ENCODE data around the gene MZF1.
"Not testable (repeated sequence)": the region's sequence is repeated elsewhere in the genome, so short reads cannot be mapped to it uniquely, and the experiment has no call there.

The MZF1 gene

GRCh38 chr19:58572818-58573657 is at the start of gene MZF1:
Gene MZF1 (minus strand): TSS chr19:58573335. CDS start chr19:58571389, 1,946 bp downstream.
- no peak for DNase-seq

GRCh38 chr19:58607213-58607612 is 34.1 kb upstream of the MZF1 start:
- DNase-seq = not testable (repeated sequence)

DNA sequence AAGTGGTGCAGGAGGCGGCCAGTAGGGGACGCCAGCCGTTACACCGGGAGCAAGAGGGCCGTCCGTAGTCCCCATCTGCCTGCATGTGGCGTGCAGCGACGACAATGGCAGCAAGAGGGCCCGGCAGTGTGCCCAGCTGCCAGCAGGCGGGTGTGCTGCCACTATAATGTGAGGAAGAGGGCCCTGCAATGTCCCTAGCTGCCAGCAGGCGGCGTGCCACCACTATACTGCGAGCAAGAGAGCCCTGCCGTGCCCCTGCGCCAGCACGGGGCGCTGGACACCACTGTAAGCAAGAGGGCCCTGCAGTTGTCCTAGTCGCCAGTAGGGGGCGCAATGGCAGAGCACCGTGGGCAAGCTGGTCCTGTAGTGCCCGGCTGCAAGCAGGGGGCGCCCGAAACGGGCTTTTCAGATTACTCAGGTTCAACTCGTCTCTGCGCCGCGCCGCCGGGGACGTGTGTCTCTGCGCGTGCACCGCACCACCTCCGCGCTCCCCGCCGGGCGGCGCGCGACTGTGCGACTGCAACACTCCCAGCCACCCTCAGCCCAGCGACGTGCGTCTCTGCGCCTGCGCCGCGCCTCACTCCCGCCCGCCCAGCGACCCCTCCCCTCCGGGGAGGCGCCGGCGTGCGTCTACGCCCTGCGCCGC is 33.2 kb upstream of the MZF1 start:
- not testable (repeated sequence) for DNase-seq

DNA sequence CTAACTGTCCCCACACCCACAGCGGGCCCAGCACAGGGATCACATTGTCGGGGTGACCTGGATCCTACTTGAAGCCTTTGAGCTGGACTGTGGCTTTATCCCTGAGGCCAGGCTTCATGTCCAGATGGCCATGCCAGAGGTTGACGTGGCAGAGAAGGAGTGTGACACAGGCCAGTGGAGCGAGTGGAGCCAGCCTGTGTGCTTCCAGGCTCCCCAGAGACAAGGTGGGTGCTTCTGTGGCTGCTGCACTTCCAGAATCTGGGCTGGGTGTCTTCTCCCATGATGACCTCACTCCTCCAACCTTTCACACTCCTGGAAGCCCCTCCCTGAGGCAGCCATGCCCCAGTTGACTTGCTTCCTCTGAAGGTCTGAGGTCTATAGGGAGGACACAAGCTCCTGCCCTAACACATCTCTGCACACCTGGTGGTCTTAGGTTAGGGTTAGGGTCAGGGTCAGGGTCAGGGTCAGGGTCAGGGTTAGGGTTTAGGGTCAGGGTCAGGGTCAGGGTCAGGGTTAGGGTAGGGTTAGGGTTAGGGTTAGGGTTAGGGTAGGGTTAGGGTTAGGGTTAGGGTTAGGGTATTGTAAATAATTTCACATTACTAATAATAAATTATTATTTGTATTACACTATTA is 13.1 kb upstream of the MZF1 start:
- DNase-seq = no peak

DNA sequence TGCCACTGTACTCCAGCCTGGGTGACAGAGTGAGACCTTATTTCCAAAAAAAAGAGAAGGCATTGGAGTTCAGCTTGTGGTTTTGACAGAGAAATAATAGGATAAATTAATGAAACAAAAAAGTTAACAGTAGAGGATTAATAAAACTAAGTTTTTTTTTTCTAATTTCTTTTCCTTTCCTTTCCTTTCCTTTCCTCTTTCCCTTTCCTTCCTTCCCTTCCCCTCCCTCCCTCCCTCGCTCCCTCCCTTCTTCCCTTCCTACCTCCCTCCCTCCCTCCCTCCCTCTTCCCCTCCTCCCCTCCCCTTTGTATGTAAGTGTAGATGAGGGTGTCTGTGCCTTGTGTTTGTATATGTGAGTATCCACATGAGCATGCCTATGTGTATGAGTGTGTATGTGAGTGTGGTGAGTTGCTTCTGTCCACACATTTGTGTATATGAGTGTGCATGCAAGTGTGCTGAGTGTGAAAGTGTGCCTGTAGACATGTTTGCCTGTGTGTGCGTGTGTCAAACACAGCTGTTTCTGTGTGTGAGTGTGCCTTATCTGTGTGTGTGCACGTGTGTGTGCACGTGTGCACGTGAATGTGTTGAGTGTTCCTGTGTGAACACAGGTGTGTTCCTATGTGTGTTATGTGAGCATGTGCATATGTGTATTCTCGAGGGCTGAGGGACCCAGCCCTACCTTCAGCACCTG is 12.5 kb upstream of the MZF1 start:
- DNase-seq = no peak

DNA sequence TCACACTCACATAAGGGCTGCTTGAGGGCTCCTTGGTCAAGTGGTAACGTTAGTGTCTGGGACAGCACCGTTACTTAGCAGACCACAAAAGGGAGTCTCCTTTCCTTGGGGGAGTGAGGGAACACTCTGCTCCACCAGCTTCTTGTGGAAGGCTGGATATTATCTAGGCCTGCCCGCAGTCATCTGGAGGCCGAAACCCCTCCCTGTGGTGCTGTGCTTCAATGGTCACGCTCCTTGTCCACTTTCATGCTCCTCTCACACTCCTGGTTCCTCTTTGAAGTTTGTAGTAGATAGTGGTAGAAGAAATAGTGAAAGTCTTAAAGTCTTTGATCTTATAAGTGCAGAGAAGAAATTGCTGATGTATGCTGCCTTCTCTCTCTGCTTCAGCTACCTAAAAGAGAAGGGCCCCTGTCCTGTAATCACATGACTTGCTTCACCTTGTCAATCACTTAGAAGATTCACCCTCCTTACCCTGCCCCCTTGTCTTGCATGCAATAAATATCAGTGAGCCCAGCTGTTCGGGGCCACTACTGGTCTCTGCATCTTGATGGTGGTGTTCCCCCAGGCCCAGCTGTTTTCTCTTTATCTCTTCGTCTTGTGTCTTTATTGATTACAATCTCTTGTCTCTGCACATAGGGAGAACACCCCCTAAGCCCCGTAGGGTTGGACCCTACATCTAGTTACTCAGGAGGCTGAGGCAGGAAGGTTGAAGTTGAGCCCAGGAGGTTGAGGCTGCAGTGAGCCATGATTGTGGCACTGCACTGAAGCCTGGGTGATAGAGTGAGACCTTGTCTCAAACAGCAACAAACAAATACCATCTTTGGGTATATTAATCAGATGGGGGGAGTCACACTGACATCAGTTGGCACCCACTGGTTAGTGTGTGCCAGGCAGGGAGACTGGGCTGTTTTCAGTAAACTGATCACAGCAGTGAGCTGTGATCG is 11.6 kb upstream of the MZF1 start:
- no peak for DNase-seq

- no peak for DNase-seq
These were observed 9.8 kb upstream of the MZF1 start for GRCh38 chr19:58582985-58583384.

DNA sequence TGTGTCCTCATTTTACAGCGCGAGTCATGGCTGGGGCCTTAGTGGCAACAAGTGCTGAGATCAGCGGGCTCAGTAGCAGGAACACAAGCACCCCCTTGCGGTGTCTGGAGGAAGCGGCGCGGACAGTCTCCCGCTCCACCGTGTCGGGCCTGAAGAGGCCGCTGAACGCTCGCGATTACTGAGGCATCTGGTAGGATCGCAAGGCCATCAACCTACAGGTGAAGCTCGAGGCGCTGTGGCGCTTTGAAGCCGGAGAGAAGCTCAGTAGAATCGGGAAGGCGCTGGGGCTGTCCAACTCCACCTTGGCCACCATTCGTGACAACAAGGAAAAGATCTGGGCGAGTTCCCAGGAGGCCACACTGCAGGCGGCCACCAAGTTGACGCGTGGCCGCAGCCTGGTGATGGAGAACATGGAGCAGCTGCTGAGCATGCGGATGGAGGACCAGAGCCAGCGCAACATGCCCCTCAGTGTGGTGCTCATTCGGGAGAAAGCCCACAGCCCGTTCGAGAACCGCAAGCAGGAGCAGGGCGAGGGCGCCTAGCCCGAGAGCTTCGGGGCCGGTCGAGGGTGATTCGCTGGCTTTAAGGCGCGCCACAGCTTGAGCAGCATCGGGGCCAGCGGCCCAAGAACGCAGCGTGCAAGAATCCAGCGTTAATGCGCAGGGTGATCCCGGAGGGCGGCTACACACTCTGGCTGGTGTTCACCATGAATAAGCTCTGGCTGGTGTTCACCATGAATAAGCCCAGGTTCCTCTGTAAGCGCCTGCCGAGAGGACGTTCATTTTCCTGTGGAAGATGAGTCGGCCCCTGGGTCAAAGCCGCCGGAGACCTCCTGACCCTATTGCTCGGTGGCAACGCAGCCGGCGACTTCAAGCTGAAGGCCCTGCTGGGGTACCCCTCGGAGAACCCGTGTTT is 8.3 kb upstream of the MZF1 start:
- DNase-seq = no peak

- DNase-seq = no peak
These were observed 6.5 kb upstream of the MZF1 start for GRCh38 chr19:58579473-58580142.

DNA sequence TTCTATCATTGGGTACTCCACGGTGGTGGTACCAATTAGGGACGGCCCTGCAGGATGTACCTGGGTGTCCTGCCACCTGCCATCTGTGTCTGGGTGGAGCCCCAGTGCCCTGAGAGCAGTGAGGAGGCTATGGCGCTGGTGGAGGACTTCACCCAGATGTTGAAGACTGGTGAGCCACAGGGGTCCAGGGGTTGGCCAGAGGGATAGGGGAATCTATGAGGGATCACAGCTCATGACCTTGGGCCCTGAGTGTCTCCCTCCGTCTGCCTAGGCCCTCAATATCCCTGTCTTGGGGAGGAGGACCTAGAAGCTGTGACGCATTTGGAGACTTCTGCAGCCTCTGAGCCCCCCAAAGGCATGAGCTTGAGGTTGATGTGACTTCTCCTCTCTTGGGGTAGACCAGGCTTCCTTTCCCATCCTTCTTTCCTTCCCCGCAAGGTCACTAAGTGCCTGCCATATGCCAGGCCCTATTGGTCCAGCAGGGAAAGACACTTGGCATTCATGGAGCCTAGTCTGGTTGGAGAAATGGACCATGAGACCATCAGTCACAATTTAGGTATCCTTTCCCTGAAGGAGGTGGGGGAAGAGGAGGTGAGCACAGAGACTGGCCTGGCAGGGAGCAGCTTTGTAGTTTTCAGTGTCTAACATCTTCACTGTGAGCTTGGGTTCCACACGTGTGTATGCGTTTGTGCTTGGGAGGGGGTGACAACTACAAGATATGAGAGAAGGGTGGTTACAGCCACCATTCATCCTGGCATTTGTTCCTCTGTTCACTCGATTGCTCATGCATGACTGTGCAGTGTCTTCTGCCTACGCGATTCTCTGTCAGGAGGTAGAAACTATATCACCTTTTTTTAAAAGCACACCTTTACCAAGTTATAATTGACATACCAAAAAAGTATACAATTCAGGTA is 5.1 kb upstream of the MZF1 start:
- no peak for DNase-seq

- DNase-seq = not testable (repeated sequence)
These were observed 4.4 kb upstream of the MZF1 start for GRCh38 chr19:58577581-58577980.

GRCh38 chr19:58575183-58576041 is 2.3 kb upstream of the MZF1 start:
- DNase-seq = no peak

- no peak for DNase-seq
These were observed 576 bp upstream of the MZF1 start for GRCh38 chr19:58573658-58574164.

GRCh38 chr19:58572026-58572817 is 913 bp downstream of the MZF1 start:
- DNase-seq = no peak

GRCh38 chr19:58571575-58571947 is 1.6 kb downstream of the MZF1 start:
- no peak for DNase-seq

- DNase-seq = no peak
These were observed 2.2 kb downstream of the MZF1 start for GRCh38 chr19:58570770-58571574.
